ENCODE data around the gene FN3KRP. TPM values are rescaled to one million over a fixed set of nuclear protein-coding genes. Genes with fewer than 3 reads are reported as not detected.

The FN3KRP gene
- total RNA-seq, 1 experiment from 2014 or later = 19.7 TPM

- TF ChIP-seq, protein P1, sequence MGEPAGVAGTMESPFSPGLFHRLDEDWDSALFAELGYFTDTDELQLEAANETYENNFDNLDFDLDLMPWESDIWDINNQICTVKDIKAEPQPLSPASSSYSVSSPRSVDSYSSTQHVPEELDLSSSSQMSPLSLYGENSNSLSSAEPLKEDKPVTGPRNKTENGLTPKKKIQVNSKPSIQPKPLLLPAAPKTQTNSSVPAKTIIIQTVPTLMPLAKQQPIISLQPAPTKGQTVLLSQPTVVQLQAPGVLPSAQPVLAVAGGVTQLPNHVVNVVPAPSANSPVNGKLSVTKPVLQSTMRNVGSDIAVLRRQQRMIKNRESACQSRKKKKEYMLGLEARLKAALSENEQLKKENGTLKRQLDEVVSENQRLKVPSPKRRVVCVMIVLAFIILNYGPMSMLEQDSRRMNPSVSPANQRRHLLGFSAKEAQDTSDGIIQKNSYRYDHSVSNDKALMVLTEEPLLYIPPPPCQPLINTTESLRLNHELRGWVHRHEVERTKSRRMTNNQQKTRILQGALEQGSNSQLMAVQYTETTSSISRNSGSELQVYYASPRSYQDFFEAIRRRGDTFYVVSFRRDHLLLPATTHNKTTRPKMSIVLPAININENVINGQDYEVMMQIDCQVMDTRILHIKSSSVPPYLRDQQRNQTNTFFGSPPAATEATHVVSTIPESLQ (CRISPR knock-in tag; IDR thresholded peaks at IDR 0.05) = no peak
- TF ChIP-seq ZNF317 (CRISPR knock-in tag; IDR thresholded peaks at IDR 0.05; ENCODE audit: borderline replicate concordance, low read depth) (no peak), RORB (CRISPR knock-in tag; IDR thresholded peaks at IDR 0.05) (no peak), SMAD4 (CRISPR knock-in tag; IDR thresholded peaks at IDR 0.05) (no peak), NR3C1 (CRISPR knock-in tag; conservative IDR thresholded peaks at IDR 0.05; ENCODE audit: low read depth) (no peak)
- TF ChIP-seq, protein P2, sequence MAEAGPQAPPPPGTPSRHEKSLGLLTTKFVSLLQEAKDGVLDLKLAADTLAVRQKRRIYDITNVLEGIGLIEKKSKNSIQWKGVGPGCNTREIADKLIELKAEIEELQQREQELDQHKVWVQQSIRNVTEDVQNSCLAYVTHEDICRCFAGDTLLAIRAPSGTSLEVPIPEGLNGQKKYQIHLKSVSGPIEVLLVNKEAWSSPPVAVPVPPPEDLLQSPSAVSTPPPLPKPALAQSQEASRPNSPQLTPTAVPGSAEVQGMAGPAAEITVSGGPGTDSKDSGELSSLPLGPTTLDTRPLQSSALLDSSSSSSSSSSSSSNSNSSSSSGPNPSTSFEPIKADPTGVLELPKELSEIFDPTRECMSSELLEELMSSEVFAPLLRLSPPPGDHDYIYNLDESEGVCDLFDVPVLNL (CRISPR knock-in tag; IDR thresholded peaks at IDR 0.05; ENCODE audit: borderline replicate concordance, low read depth) = no peak
- TF ChIP-seq, protein P3, sequence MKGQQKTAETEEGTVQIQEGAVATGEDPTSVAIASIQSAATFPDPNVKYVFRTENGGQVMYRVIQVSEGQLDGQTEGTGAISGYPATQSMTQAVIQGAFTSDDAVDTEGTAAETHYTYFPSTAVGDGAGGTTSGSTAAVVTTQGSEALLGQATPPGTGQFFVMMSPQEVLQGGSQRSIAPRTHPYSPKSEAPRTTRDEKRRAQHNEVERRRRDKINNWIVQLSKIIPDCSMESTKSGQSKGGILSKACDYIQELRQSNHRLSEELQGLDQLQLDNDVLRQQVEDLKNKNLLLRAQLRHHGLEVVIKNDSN (CRISPR knock-in tag; IDR thresholded peaks at IDR 0.05) = no peak
Observed at GRCh38 chr17:82677353-82677925, 39.1 kb upstream of the FN3KRP start (continued).

GRCh38 chr17:82678265-82678891 is 38.1 kb upstream of the FN3KRP start:
- POLR2A ChIA-PET = no interaction called here
- Mint-ChIP-seq H3K36me3 (no peaks in the 10 kb centered on the region), H3K4me1 (no peaks in the 10 kb centered on the region), H3K27me3 (ENCODE audit: low read depth) (no peaks in the 10 kb centered on the region; the same call in 1 of the 2 replicates), H3K4me3 (no peak overlapping the region), H3K9me3 (peaks cover 14% of the 10 kb centered on the region), H3K27ac (no peak overlapping the region)
- ATAC-seq = no peak
- DNase-seq (ENCODE audit: low spot score) = no peak
- CTCF ChIA-PET = interaction anchor here (0.7 kb wide), 1 partner anchor 399 kb away, joined by 5 read pairs; no protein-coding TSS in a partner anchor
- no peak for TF ChIP-seq ZNF396 (CRISPR knock-in tag; IDR thresholded peaks at IDR 0.05; ENCODE audit: borderline replicate concordance)
- no peak for TF ChIP-seq ZNF671 (CRISPR knock-in tag; IDR thresholded peaks at IDR 0.05)
- no peak for TF ChIP-seq ZNF532 (CRISPR knock-in tag; IDR thresholded peaks at IDR 0.05; ENCODE audit: borderline replicate concordance)
- no peak for TF ChIP-seq GRHL2 (CRISPR knock-in tag; IDR thresholded peaks at IDR 0.05; ENCODE audit: insufficient replicate concordance, severe bottlenecking)
- TF ChIP-seq OVOL2 (CRISPR knock-in tag; IDR thresholded peaks at IDR 0.05; ENCODE audit: borderline replicate concordance) = no peak
- TF ChIP-seq USF2 (CRISPR knock-in tag; IDR thresholded peaks at IDR 0.05) = no peak

All from WTC11 (cell line).